ENCODE measurements around the gene ACER3.

ACER3 gene

DNA sequence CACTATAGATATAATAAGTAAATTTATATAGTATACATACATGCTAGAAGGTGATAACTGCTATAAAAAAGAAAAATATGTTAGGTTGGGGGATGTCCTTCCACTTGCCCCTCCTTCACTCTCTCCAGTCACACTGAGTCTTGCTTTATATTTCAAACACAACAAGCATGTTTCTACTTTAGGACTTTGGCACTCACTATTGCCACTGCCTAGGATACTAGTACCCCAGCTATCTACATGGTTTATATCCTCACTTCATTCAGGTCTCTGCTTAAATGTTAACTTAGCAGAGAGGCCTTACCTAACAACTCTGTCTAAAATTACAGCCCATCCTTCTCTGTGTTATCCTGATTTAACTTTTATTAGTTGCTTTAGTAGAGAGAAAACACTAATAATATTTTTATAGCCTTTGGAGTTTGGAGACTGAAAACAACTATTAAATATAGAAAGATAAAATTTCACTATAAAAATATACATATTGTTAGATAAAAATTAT is 134.4 kb downstream of the ACER3 start:
- no peak overlapping the region for H3K27ac ChIP-seq (ENCODE audit: low read length)
- H3K4me1 ChIP-seq (ENCODE audit: low read length), result no peaks in the 10 kb centered on the region
- no peak overlapping the region for H3K9ac ChIP-seq (ENCODE audit: low read length)
- H4K20me1 ChIP-seq (ENCODE audit: insufficient read depth, low read length), result no peaks in the 10 kb centered on the region
- peaks cover 6% of the 10 kb centered on the region for H3K36me3 ChIP-seq (replicated peaks; ENCODE audit: low read depth, low read length)
- TF ChIP-seq, protein P1, sequence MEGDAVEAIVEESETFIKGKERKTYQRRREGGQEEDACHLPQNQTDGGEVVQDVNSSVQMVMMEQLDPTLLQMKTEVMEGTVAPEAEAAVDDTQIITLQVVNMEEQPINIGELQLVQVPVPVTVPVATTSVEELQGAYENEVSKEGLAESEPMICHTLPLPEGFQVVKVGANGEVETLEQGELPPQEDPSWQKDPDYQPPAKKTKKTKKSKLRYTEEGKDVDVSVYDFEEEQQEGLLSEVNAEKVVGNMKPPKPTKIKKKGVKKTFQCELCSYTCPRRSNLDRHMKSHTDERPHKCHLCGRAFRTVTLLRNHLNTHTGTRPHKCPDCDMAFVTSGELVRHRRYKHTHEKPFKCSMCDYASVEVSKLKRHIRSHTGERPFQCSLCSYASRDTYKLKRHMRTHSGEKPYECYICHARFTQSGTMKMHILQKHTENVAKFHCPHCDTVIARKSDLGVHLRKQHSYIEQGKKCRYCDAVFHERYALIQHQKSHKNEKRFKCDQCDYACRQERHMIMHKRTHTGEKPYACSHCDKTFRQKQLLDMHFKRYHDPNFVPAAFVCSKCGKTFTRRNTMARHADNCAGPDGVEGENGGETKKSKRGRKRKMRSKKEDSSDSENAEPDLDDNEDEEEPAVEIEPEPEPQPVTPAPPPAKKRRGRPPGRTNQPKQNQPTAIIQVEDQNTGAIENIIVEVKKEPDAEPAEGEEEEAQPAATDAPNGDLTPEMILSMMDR (IDR thresholded peaks at IDR 0.05; ENCODE audit: low read depth, low read length), result no peak
- TF ChIP-seq EZH2phosphoT487 (IDR thresholded peaks at IDR 0.05; ENCODE audit: low read depth), result no peak
- H3K27me3 ChIP-seq (ENCODE audit: low read depth, low read length), result no peaks in the 10 kb centered on the region
- H3K4me3 ChIP-seq (ENCODE audit: low read length), result no peak overlapping the region
- H3K79me2 ChIP-seq (ENCODE audit: low read length), result no peaks in the 10 kb centered on the region
- H2AFZ ChIP-seq (ENCODE audit: low read depth, low read length), result no peak overlapping the region
- H3K9me3 ChIP-seq (ENCODE audit: insufficient read depth, low read length), result no peaks in the 10 kb centered on the region
- no peak overlapping the region for H3K4me2 ChIP-seq (ENCODE audit: low read length)

DNA sequence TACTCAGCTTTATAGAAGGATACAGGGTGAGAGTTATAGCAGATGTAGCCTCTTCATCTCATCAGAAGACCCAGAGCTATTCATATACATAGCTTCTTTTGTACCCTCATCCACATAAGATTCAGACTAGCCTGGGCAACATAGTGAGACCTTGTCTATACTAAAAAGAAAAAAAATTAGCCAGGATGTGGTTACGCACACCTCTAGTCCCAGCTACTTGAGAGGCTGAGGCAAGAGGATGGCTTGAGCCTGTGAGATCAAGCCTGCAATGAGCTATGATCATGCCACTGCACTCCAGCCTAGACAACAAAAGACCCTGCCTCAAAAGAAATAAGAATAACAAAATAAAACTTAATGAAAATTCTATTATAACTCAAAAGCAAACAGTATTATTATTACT is 136.8 kb downstream of the ACER3 start:
- Histone ChIP-seq H3K27ac (ENCODE audit: low read length) (no peak overlapping the region), H3K9ac (ENCODE audit: low read length) (no peak overlapping the region), H3K79me2 (ENCODE audit: low read length) (no peaks in the 10 kb centered on the region), H3K4me1 (ENCODE audit: low read length) (no peaks in the 10 kb centered on the region), H3K4me2 (ENCODE audit: low read length) (no peak overlapping the region), H4K20me1 (ENCODE audit: insufficient read depth, low read length) (no peaks in the 10 kb centered on the region), H2AFZ (ENCODE audit: low read depth, low read length) (no peak overlapping the region), H3K36me3 (replicated peaks; ENCODE audit: low read depth, low read length) (peaks cover 6% of the 10 kb centered on the region), H3K4me3 (ENCODE audit: low read length) (no peak overlapping the region), H3K27me3 (ENCODE audit: low read depth, low read length) (no peaks in the 10 kb centered on the region), H3K9me3 (ENCODE audit: insufficient read depth, low read length) (no peaks in the 10 kb centered on the region)
- TF ChIP-seq, protein P1 (IDR thresholded peaks at IDR 0.05; ENCODE audit: low read depth, low read length), result no peak
- no peak for TF ChIP-seq EZH2phosphoT487 (IDR thresholded peaks at IDR 0.05; ENCODE audit: low read depth)

- no peaks in the 10 kb centered on the region for H3K27me3 ChIP-seq (ENCODE audit: low read depth, low read length)
- no peak overlapping the region for H3K4me3 ChIP-seq (ENCODE audit: low read length)
- H3K9ac ChIP-seq (ENCODE audit: low read length), result no peak overlapping the region
- H3K27ac ChIP-seq (ENCODE audit: low read length), result no peak overlapping the region
- no peak for TF ChIP-seq EZH2phosphoT487 (IDR thresholded peaks at IDR 0.05; ENCODE audit: low read depth)
- TF ChIP-seq, protein P1 (IDR thresholded peaks at IDR 0.05; ENCODE audit: low read depth, low read length), result no peak
- H3K4me1 ChIP-seq (ENCODE audit: low read length), result no peaks in the 10 kb centered on the region
- no peak overlapping the region for H2AFZ ChIP-seq (ENCODE audit: low read depth, low read length)
- no peak overlapping the region for H3K4me2 ChIP-seq (ENCODE audit: low read length)
- no peaks in the 10 kb centered on the region for H4K20me1 ChIP-seq (ENCODE audit: insufficient read depth, low read length)
- H3K79me2 ChIP-seq (ENCODE audit: low read length), result no peaks in the 10 kb centered on the region
- H3K9me3 ChIP-seq (ENCODE audit: insufficient read depth, low read length), result no peaks in the 10 kb centered on the region
- peaks cover 6% of the 10 kb centered on the region for H3K36me3 ChIP-seq (replicated peaks; ENCODE audit: low read depth, low read length)
These were observed 138.9 kb downstream of the ACER3 start for GRCh38 chr11:76999597-76999996.

GRCh38 chr11:77001613-77002012 is 140.9 kb downstream of the ACER3 start:
- H3K79me2 ChIP-seq (ENCODE audit: low read length), result no peaks in the 10 kb centered on the region
- no peaks in the 10 kb centered on the region for H3K4me1 ChIP-seq (ENCODE audit: low read length)
- H3K4me3 ChIP-seq (ENCODE audit: low read length), result no peak overlapping the region
- no peak overlapping the region for H3K27ac ChIP-seq (ENCODE audit: low read length)
- no peak overlapping the region for H2AFZ ChIP-seq (ENCODE audit: low read depth, low read length)
- H3K9ac ChIP-seq (ENCODE audit: low read length), result no peak overlapping the region
- no peaks in the 10 kb centered on the region for H3K27me3 ChIP-seq (ENCODE audit: low read depth, low read length)
- no peak overlapping the region for H3K4me2 ChIP-seq (ENCODE audit: low read length)
- TF ChIP-seq, protein P1 (IDR thresholded peaks at IDR 0.05; ENCODE audit: low read depth, low read length), result no peak
- no peak for TF ChIP-seq EZH2phosphoT487 (IDR thresholded peaks at IDR 0.05; ENCODE audit: low read depth)
- H4K20me1 ChIP-seq (ENCODE audit: insufficient read depth, low read length), result no peaks in the 10 kb centered on the region
- H3K36me3 ChIP-seq (replicated peaks; ENCODE audit: low read depth, low read length), result peaks cover 6% of the 10 kb centered on the region
- H3K9me3 ChIP-seq (ENCODE audit: insufficient read depth, low read length), result no peaks in the 10 kb centered on the region
